Choroid plexus epithelial cell (primary cell): ENCODE results near the gene CD300LG.
"Not testable (repeated sequence)": the region's sequence is repeated elsewhere in the genome, so short reads cannot be mapped to it uniquely, and the experiment has no call there.

ENCODE experiments used
- DNase-seq: peaks from one replicate; pipeline ENCODE4 v3.0.0-alpha.2; 2010; ENCODE audit warnings: low read depth
- H3K4me3 ChIP-seq: 2 replicates; pipeline ENCODE4 v1.5.1; 2011; ENCODE audit warnings: low read depth, mild to moderate bottlenecking, control low read depth, low read length, moderate library complexity
- CTCF ChIP-seq: conservative IDR thresholded peaks from 2 replicates; pipeline ENCODE4 v1.5.1; 2011; ENCODE audit warnings: low read depth, mild to moderate bottlenecking, control low read depth, inconsistent platforms, low read length, moderate library complexity

CD300LG gene

GRCh38 chr17:43860927-43861622, 14.1 kb downstream of the CD300LG start:
- TF ChIP-seq CTCF = no peak
- DNase-seq = no peak

GRCh38 chr17:43861960-43862359, 15.0 kb downstream of the CD300LG start:
- no peak for DNase-seq
- no peak overlapping the region for H3K4me3 ChIP-seq
- no peak for TF ChIP-seq CTCF

More at GRCh38 chr17:43860927-43861622, 14.1 kb downstream of the CD300LG start:
- no peak overlapping the region for H3K4me3 ChIP-seq

DNA sequence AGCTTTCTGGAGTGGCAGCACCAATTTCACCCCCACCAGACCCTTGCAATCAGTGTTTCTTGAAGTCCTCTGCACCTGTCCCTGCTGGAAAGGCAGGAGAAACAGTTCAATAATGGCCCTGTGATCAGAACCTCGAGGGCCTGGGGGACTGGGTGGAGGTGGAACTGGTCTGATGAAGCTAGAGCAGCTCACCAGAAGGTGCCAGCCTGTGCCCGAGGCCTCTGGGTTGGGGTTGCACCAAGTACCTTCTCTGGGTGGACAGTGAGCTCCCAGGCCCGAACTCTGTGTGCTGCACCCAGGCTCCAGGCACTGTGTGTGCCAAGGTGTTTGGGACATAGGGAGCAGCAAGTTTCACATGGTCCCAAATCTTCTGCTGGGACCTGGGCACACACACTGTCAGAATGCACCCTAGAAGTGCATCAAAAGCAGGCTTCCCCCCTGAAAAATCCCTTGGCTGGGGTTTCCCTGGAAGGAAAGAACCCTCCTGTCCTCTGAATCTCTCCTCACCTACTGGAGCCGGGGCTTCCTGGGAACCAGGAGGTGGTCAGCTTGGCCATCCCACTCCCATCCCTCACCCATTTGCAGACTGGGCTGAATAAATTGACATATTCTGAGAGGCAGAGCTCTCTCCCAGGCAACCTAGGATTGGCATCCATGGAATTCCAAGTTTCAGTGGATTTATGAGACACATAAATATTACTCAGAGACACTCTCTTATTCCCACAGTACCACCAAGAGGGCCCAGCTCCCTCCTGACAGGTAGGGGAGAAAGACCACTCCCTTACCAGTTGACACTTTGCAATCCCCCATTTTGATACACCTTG, 17.4 kb downstream of the CD300LG start:
- no peak overlapping the region for H3K4me3 ChIP-seq
- TF ChIP-seq CTCF = no peak
- no peak for DNase-seq

DNA sequence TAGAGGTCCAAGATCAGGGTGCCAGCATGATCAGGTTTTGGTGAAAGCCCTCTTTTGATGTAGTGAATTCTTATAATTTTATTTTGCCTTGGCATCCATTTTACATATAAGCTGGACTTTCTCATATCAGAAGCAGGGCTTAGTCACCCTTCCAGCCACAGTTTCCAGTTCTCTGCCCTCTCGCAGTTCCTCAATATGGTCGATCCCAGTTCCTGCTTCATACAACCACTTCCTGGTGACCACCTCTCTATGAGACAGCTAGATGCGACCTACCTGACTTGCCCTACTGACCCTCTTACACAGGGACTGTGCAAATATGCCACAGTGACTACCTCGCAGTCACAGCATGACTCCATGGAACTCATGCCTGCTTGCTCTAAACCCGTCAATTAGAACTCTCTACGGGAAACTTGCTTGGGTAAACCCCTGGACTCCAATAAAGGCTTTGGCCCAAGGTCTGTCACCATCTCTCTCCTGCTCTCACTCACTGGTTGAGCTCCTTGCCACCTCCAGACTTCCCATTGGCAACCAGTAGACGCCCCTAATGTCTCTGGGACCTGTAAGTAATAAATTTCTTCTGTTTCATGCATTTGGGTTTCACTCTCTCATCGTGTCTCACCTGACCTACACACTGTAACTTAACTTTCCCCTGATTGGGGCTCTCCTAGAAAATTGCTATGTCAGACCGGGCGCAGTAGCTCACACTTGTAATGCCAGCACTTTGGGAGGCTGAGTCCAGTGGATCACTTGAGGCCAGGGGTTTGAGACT, 21.4 kb downstream of the CD300LG start:
- no peak for TF ChIP-seq CTCF
- no peak for DNase-seq
- H3K4me3 ChIP-seq = no peak overlapping the region

DNA sequence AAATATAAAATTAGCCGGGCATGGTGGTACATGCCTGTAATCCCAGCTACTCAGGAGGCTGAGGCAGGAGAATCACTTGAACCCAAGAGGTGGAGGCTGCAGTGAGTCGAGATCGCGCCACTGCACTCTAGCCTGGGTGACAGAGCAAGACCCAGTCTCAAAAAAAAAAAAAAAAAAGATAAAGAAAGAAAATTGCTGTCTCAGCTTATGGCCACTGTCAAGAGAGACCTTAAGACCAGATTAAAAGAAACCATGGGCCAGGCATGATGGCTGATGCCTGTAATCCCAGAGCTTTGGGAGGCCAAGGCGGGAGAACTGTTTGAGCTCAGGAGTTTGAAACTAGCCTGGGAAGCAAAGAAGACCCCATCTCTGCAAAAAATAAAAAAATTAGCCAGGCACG, 22.1 kb downstream of the CD300LG start:
- not testable (repeated sequence) for H3K4me3 ChIP-seq, DNase-seq

- no peak for TF ChIP-seq CTCF
- no peak overlapping the region for H3K4me3 ChIP-seq
- DNase-seq = no peak
Measured at GRCh38 chr17:43871946-43872690, 25.1 kb downstream of the CD300LG start.
